ENCODE data around the gene CAPN13. TPM values are rescaled to one million over a fixed set of nuclear protein-coding genes. Genes with fewer than 3 reads are reported as not detected.

Gene CAPN13
- total RNA-seq, 1 experiment from 2014 or later: not detected

DNA sequence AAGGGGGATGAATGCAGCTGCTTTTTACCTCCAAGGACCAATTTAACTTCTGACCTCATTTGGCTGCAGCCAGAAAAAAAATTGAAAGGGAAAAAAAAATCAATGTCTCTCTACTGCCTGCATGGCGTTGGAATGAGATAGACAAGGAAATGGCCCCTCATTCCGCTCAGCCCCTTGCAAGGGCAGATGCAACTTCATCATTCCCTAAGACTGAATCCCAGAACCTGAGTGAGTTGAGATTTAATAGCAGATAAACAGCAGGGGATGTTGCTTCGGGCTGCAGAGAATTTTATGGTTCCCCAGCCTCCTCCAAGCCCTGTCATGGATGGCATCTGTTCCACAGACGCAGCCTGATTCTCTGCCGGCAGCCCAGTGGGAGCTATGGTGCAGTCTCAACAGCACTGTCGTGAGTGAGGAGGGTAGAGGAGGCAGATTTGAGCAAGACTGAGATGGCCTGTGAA is 49.0 kb downstream of the CAPN13 start:
- DNase-seq (ENCODE audit: low read depth, low spot score) (no peak), ATAC-seq (no peak)
- peaks cover 14% of the 10 kb centered on the region; the same call in 1 of the 2 replicates for H3K27me3 ChIP-seq (ENCODE audit: control insufficient read depth, insufficient read depth, low read length)
- no TSS peak for BruUV-seq (replicated peaks)
- no peaks in the 10 kb centered on the region; the same call in 1 of the 2 replicates for H3K4me1 ChIP-seq (ENCODE audit: control insufficient read depth, insufficient read depth, low read length)
- no peak overlapping the region for H3K27ac ChIP-seq (ENCODE audit: low read length)
- no peaks in the 10 kb centered on the region for H3K9me3 ChIP-seq (ENCODE audit: control insufficient read depth, insufficient read depth, low read depth, low read length)
- POLR2A ChIA-PET: no interaction called here
- H3K36me3 ChIP-seq (ENCODE audit: control insufficient read depth, insufficient read depth, low read length): no peaks in the 10 kb centered on the region
- TF ChIP-seq SIN3A (IDR thresholded peaks at IDR 0.05; ENCODE audit: borderline replicate concordance, insufficient read depth, low read depth, low read length) (no peak), TCF7L2 (IDR thresholded peaks at IDR 0.05; ENCODE audit: low read depth, low read length) (no peak), POLR2AphosphoS5 (IDR thresholded peaks at IDR 0.05; ENCODE audit: low read depth, low read length) (no peak)
- TF ChIP-seq, protein P1, sequence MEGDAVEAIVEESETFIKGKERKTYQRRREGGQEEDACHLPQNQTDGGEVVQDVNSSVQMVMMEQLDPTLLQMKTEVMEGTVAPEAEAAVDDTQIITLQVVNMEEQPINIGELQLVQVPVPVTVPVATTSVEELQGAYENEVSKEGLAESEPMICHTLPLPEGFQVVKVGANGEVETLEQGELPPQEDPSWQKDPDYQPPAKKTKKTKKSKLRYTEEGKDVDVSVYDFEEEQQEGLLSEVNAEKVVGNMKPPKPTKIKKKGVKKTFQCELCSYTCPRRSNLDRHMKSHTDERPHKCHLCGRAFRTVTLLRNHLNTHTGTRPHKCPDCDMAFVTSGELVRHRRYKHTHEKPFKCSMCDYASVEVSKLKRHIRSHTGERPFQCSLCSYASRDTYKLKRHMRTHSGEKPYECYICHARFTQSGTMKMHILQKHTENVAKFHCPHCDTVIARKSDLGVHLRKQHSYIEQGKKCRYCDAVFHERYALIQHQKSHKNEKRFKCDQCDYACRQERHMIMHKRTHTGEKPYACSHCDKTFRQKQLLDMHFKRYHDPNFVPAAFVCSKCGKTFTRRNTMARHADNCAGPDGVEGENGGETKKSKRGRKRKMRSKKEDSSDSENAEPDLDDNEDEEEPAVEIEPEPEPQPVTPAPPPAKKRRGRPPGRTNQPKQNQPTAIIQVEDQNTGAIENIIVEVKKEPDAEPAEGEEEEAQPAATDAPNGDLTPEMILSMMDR (IDR thresholded peaks at IDR 0.05): no peak
- TF ChIP-seq, protein P2, sequence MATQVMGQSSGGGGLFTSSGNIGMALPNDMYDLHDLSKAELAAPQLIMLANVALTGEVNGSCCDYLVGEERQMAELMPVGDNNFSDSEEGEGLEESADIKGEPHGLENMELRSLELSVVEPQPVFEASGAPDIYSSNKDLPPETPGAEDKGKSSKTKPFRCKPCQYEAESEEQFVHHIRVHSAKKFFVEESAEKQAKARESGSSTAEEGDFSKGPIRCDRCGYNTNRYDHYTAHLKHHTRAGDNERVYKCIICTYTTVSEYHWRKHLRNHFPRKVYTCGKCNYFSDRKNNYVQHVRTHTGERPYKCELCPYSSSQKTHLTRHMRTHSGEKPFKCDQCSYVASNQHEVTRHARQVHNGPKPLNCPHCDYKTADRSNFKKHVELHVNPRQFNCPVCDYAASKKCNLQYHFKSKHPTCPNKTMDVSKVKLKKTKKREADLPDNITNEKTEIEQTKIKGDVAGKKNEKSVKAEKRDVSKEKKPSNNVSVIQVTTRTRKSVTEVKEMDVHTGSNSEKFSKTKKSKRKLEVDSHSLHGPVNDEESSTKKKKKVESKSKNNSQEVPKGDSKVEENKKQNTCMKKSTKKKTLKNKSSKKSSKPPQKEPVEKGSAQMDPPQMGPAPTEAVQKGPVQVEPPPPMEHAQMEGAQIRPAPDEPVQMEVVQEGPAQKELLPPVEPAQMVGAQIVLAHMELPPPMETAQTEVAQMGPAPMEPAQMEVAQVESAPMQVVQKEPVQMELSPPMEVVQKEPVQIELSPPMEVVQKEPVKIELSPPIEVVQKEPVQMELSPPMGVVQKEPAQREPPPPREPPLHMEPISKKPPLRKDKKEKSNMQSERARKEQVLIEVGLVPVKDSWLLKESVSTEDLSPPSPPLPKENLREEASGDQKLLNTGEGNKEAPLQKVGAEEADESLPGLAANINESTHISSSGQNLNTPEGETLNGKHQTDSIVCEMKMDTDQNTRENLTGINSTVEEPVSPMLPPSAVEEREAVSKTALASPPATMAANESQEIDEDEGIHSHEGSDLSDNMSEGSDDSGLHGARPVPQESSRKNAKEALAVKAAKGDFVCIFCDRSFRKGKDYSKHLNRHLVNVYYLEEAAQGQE (IDR thresholded peaks at IDR 0.05; ENCODE audit: insufficient read depth in 1 of 2, low read depth in 2 of 2, low read length in 1 of 2): no peak
- intact Hi-C loops (cut with micrococcal nuclease; ENCODE audit: unreplicated experiment): no loop called here
- CTCF ChIA-PET: no interaction called here
- H3K4me3 ChIP-seq (ENCODE audit: low read depth in 2 of 2, low read length in 2 of 2): no peak overlapping the region
- in situ Hi-C loops (cut with HindIII; ENCODE audit: low pct_unique_long_range_greater_than_20kb, low sequenced_read_pairs): no loop called here

DNA sequence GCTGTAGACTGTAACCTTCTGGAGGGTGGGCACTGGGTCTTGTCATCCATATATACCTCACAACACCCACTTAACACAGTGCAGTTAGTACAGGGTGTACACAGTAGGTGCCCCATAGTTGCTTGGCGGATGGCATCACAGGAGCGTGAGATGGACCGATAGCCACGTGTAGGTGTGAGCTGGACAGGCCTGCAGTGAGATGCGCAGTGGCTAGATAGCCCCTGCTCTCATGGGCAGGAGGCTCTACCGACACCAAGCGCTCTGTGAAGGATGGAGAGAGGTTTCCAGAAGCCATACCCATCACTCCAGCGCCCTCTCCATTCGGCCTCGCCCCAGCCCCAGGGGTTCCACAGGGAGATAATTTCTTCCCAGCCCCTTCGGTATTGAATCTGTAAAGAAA is 49.5 kb downstream of the CAPN13 start:
- in situ Hi-C loops (cut with HindIII; ENCODE audit: low pct_unique_long_range_greater_than_20kb, low sequenced_read_pairs) (no loop called here), intact Hi-C loops (cut with micrococcal nuclease; ENCODE audit: unreplicated experiment) (no loop called here)
- H3K27me3 ChIP-seq (ENCODE audit: control insufficient read depth, insufficient read depth, low read length): peaks cover 14% of the 10 kb centered on the region; the same call in 1 of the 2 replicates

More for the DNA sequence above, 49.5 kb downstream of the CAPN13 start:
- no TSS peak for BruUV-seq (replicated peaks)
- no peak for TF ChIP-seq TCF7L2 (IDR thresholded peaks at IDR 0.05; ENCODE audit: low read depth, low read length)
- TF ChIP-seq, protein P2 (IDR thresholded peaks at IDR 0.05; ENCODE audit: insufficient read depth in 1 of 2, low read depth in 2 of 2, low read length in 1 of 2): no peak
- no peak for TF ChIP-seq POLR2AphosphoS5 (IDR thresholded peaks at IDR 0.05; ENCODE audit: low read depth, low read length)
- TF ChIP-seq, protein P1 (IDR thresholded peaks at IDR 0.05): no peak
- no peak for TF ChIP-seq SIN3A (IDR thresholded peaks at IDR 0.05; ENCODE audit: borderline replicate concordance, insufficient read depth, low read depth, low read length)
- Histone ChIP-seq H3K4me3 (ENCODE audit: low read depth in 2 of 2, low read length in 2 of 2) (no peak overlapping the region), H3K4me1 (ENCODE audit: control insufficient read depth, insufficient read depth, low read length) (no peaks in the 10 kb centered on the region; the same call in 1 of the 2 replicates), H3K36me3 (ENCODE audit: control insufficient read depth, insufficient read depth, low read length) (no peaks in the 10 kb centered on the region), H3K9me3 (ENCODE audit: control insufficient read depth, insufficient read depth, low read depth, low read length) (no peaks in the 10 kb centered on the region), H3K27ac (ENCODE audit: low read length) (no peak overlapping the region)
- DNase-seq (ENCODE audit: low read depth, low spot score): no peak
- no peak; the same call in 1 of the 2 replicates for ATAC-seq
- POLR2A ChIA-PET: no interaction called here
- CTCF ChIA-PET: no interaction called here
